CD14-positive monocyte (primary cell): ENCODE data around the gene FFAR3. TPM values are rescaled to one million over a fixed set of nuclear protein-coding genes. Genes with fewer than 3 reads are reported as not detected.
A peak's percentile ranks its signal among the peaks of the same experiment; 100 is the strongest.

Experiments used
- DNase-seq, 3 donors: peaks; one replicate each; pipeline ENCODE4 v3.0.0-alpha.2; 2011 to 2022
- H2AFZ ChIP-seq: 2 replicates; pipeline ENCODE4 v1.6.0; 2012; ENCODE audit warnings: mild to moderate bottlenecking, low read depth, low read length, inconsistent platforms; ENCODE audit not compliant: insufficient read depth, poor library complexity, severe bottlenecking
- H3K27ac ChIP-seq, 2 donors: 1 replicate in 1 of 2; 2 replicates in 1 of 2; pipeline ENCODE4 v1.5.1; 2012 to 2013; ENCODE audit warnings: low read length in 2 of 2, control low read depth in 1 of 2, inconsistent platforms in 1 of 2, low read depth in 1 of 2, mild to moderate bottlenecking in 1 of 2
- H3K27me3 ChIP-seq, 2 donors: one replicate each; pipeline versions ENCODE4 v1.6.0 to v1.6.1; 2011 to 2013; ENCODE audit warnings: low read length in 2 of 2; ENCODE audit not compliant: control insufficient read depth in 2 of 2, insufficient read depth in 2 of 2
- H3K36me3 ChIP-seq, 2 donors: replicated peaks in 1 of 2; 1 replicate in 1 of 2; 2 replicates in 1 of 2; pipeline versions ENCODE4 v1.5.1 to v1.6.1; 2012 to 2013; ENCODE audit warnings: low read length in 2 of 2, control low read depth in 1 of 2, inconsistent platforms in 1 of 2, mild to moderate bottlenecking in 1 of 2; ENCODE audit not compliant: insufficient read depth in 2 of 2, control insufficient read depth in 1 of 2
- H3K4me1 ChIP-seq, 2 donors: 1 replicate in 1 of 2; 2 replicates in 1 of 2; pipeline versions ENCODE4 v1.5.1 to v1.6.1; 2012 to 2013; ENCODE audit warnings: low read length in 2 of 2, control low read depth in 1 of 2, inconsistent platforms in 1 of 2, mild to moderate bottlenecking in 1 of 2, moderate library complexity in 1 of 2; ENCODE audit not compliant: insufficient read depth in 2 of 2, control insufficient read depth in 1 of 2
- H3K4me2 ChIP-seq: replicated peaks from 2 replicates; pipeline ENCODE3; 2012; ENCODE audit warnings: low read length, moderate library complexity, mild to moderate bottlenecking; ENCODE audit not compliant: poor library complexity, severe bottlenecking; ENCODE audit errors: extremely low read depth
- H3K4me3 ChIP-seq, 3 experiments: fragments of 200-600 bp in 1 of 3; sonication (generic) in 1 of 3; replicated peaks in 1 of 3; 1 replicate in 2 of 3; 2 replicates in 1 of 3; pipeline ENCODE4 v1.5.1; 2011 to 2013; ENCODE audit warnings: low read length in 3 of 3, mild to moderate bottlenecking in 3 of 3, control low read depth in 2 of 3, low read depth in 2 of 3, inconsistent platforms in 1 of 3, moderate library complexity in 1 of 3
- H3K79me2 ChIP-seq: 2 replicates; pipeline ENCODE4 v1.6.0; 2012; ENCODE audit warnings: mild to moderate bottlenecking, control low read depth, inconsistent platforms, low read length, moderate library complexity; ENCODE audit not compliant: insufficient read depth
- H3K9ac ChIP-seq: 2 replicates; pipeline ENCODE4 v1.6.0; 2017; ENCODE audit warnings: low read length, mild to moderate bottlenecking; ENCODE audit not compliant: insufficient read depth, poor library complexity, severe bottlenecking
- H3K9me3 ChIP-seq, 2 donors: replicated peaks in 1 of 2; 1 replicate in 1 of 2; 2 replicates in 1 of 2; pipeline versions ENCODE4 v1.5.1 to v1.6.1; 2012 to 2013; ENCODE audit warnings: low read length in 2 of 2, control low read depth in 1 of 2; ENCODE audit not compliant: control insufficient read depth in 1 of 2, insufficient read depth in 1 of 2
- H4K20me1 ChIP-seq: 2 replicates; pipeline ENCODE4 v1.6.0; 2012; ENCODE audit warnings: mild to moderate bottlenecking, low read length, control low read depth, moderate library complexity; ENCODE audit not compliant: insufficient read depth
- H3K27ac Mint-ChIP-seq, 7 donors: one replicate each; pipeline ENCODE4 v1.8.0; 2020; ENCODE audit warnings: mild to moderate bottlenecking in 7 of 7, mixed read lengths in 7 of 7, moderate library complexity in 6 of 7, inconsistent platforms in 2 of 7
- H3K27me3 Mint-ChIP-seq, 3 donors: one replicate each; pipeline ENCODE4 v1.8.0; 2021 to 2022; ENCODE audit warnings: low read depth in 3 of 3, mild to moderate bottlenecking in 3 of 3, mixed read lengths in 3 of 3, moderate library complexity in 3 of 3, inconsistent platforms in 1 of 3
- H3K36me3 Mint-ChIP-seq, 2 donors: one replicate each; pipeline ENCODE4 v1.8.0; 2020; ENCODE audit warnings: mixed read lengths in 2 of 2, inconsistent platforms in 1 of 2, mild to moderate bottlenecking in 1 of 2
- H3K4me1 Mint-ChIP-seq: one replicate; pipeline ENCODE4 v1.8.0; 2020; ENCODE audit warnings: mild to moderate bottlenecking, mixed read lengths
- H3K4me3 Mint-ChIP-seq, 2 donors: one replicate each; pipeline ENCODE4 v1.8.0; 2020; ENCODE audit warnings: mild to moderate bottlenecking in 2 of 2, mixed read lengths in 2 of 2, moderate library complexity in 1 of 2
- H3K9me3 Mint-ChIP-seq, 7 donors: one replicate each; pipeline ENCODE4 v1.8.0; 2020 to 2022; ENCODE audit warnings: mixed read lengths in 7 of 7, mild to moderate bottlenecking in 6 of 7, moderate library complexity in 6 of 7, inconsistent platforms in 2 of 7
- WGBS: methylation state at CpG from one replicate; pipeline ENCODE4 v1.1.5; 2013; ENCODE audit warnings: missing lambda C conversion rate; ENCODE audit not compliant: insufficient coverage; 5-methylcytosine and 5-hydroxymethylcytosine counted together
- intact Hi-C, 2 donors: fragments of 100-400 bp; cut with micrococcal nuclease; formaldehyde crosslinking; loops; one replicate each; pipeline versions ENCODE4 v1.15.0 to v1.15.1; 2023
- polyA plus RNA-seq, 3 donors: library from polyadenylated mRNA; depleted of rRNA in 1 of 3; unstranded in 2 of 3; stranded (reverse) in 1 of 3; fragments of 300-500 nt in 2 of 3; fragments of >200 nt in 1 of 3; fragmentation: Illumina TruSeq in 2 of 3; gene quantifications; 1 replicate in 2 of 3; 2 replicates in 1 of 3; pipeline ENCODE4 v1.2.3, GENCODE V29; 2012 to 2021
- TF ChIP-seq, protein P1 (sequence below): fragments of 200-600 bp; IDR thresholded peaks from one replicate; pipeline ENCODE4 v1.8.0; 2022; ENCODE audit warnings: antibody characterized with exemption, mild to moderate bottlenecking

Gene FFAR3
- polyA plus RNA-seq, 3 donors: 1.2 to 17.9 (median 1.2) TPM

DNA sequence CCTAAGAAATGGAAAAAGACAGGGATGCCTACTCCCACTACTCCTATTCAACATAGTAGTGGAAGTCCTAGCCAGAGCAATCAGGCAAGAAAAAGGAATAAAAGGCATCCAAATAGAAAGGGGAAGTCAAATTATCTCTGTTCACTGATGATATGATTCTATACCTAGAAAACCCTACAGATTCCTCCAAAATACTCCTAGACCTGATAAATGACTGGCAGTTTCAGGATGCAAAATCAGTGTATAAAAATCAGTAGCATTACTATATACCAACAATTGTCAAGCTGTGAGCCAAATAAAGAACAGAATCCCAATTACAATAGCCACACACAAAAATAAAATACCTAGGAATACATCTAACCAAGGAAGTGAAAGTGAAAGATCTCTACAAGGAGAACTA lies 11.3 kb downstream of the FFAR3 start:
- Histone ChIP-seq H4K20me1 (no peaks in the 10 kb centered on the region), H3K27ac (no peak overlapping the region), H3K9ac (no peak overlapping the region), H2AFZ (no peak overlapping the region), H3K27me3 (peaks cover 0 to 4% of the 10 kb centered on the region in 2 donors), H3K9me3 (peaks cover 0 to 13% of the 10 kb centered on the region in 2 donors), H3K36me3 (no peaks in the 10 kb centered on the region), H3K4me2 (no peak overlapping the region), H3K79me2 (no peaks in the 10 kb centered on the region), H3K4me3 (no peak overlapping the region), H3K4me1 (no peaks in the 10 kb centered on the region)
- no peaks in the 10 kb centered on the region for H3K36me3 Mint-ChIP-seq
- intact Hi-C loops: no loop called here
- TF ChIP-seq, protein P1, sequence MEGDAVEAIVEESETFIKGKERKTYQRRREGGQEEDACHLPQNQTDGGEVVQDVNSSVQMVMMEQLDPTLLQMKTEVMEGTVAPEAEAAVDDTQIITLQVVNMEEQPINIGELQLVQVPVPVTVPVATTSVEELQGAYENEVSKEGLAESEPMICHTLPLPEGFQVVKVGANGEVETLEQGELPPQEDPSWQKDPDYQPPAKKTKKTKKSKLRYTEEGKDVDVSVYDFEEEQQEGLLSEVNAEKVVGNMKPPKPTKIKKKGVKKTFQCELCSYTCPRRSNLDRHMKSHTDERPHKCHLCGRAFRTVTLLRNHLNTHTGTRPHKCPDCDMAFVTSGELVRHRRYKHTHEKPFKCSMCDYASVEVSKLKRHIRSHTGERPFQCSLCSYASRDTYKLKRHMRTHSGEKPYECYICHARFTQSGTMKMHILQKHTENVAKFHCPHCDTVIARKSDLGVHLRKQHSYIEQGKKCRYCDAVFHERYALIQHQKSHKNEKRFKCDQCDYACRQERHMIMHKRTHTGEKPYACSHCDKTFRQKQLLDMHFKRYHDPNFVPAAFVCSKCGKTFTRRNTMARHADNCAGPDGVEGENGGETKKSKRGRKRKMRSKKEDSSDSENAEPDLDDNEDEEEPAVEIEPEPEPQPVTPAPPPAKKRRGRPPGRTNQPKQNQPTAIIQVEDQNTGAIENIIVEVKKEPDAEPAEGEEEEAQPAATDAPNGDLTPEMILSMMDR: no peak
- no peak overlapping the region for H3K4me3 Mint-ChIP-seq
- DNase-seq: no peak
- H3K27ac Mint-ChIP-seq: peak overlapping the region in 1 of 7 donors; percentile 2
- peaks cover 0 to 21% (median 11%) of the 10 kb centered on the region in 7 donors for H3K9me3 Mint-ChIP-seq
- peaks cover 4 to 11% (median 5%) of the 10 kb centered on the region in 3 donors for H3K27me3 Mint-ChIP-seq
- H3K4me1 Mint-ChIP-seq: peaks cover 7% of the 10 kb centered on the region

DNA sequence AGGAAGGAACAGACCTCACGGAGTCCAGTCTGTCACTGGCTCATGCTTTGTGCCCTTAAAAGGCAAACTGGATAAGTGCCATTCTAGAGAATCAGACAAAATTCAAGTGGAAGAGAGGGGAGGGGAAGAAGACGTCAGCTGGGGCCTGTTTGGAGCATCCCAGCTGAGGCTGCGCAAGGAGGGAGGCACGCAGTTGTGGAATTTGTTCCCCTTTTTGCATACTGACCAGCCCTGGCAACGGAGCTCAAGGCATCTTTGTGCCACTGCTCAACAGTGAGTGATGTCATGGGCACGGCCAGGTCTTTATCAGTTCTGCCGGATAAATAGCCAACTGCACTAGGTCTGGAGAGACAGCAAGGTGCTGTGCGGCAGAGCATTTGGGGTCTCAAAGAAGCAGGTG lies 12.5 kb downstream of the FFAR3 start, which contains the start of gene GPR42:
TSS of gene GPR42 (plus strand) at position 347 of the 400 bp plus-strand sequence. CDS start 292 bp downstream, outside the sequence.
- no peak for DNase-seq
- 100% methylated on average over 2 of the region's 8 CpGs for WGBS
- Histone ChIP-seq H3K4me1 (peaks cover 0 to 7% of the 10 kb centered on the region in 2 donors), H3K27me3 (peaks cover 0 to 4% of the 10 kb centered on the region in 2 donors), H2AFZ (no peak within 1 kb of the TSS), H4K20me1 (no peaks in the 10 kb centered on the region), H3K9me3 (peaks cover 0 to 13% of the 10 kb centered on the region in 2 donors), H3K79me2 (no peaks in the 10 kb centered on the region), H3K9ac (no peak within 1 kb of the TSS), H3K36me3 (no peaks in the 10 kb centered on the region), H3K27ac (no peak within 1 kb of the TSS), H3K4me2 (no peak within 1 kb of the TSS), H3K4me3 (no peak within 1 kb of the TSS)
- Mint-ChIP-seq H3K4me3 (no peak within 1 kb of the TSS), H3K4me1 (peaks cover 18% of the 10 kb centered on the region), H3K27me3 (peaks cover 7 to 17% (median 13%) of the 10 kb centered on the region in 3 donors), H3K36me3 (no peaks in the 10 kb centered on the region), H3K27ac (no peak within 1 kb of the TSS), H3K9me3 (peaks cover 0 to 21% (median 13%) of the 10 kb centered on the region in 7 donors)
- TF ChIP-seq, protein P1: no peak
- intact Hi-C loops: no loop called here
